DOHH2 (cell line): ENCODE results near the gene MAN1C1.

ENCODE experiments used
- H3F3A ChIP-seq: fragments of 200-600 bp; sonication (generic), shearing (Covaris generic); 2 replicates; pipeline ENCODE4 v1.6.0; 2016; ENCODE audit warnings: antibody characterized with exemption, mild to moderate bottlenecking; ENCODE audit not compliant: control insufficient read depth, insufficient read depth
- H3K27ac ChIP-seq: fragments of 200-600 bp; sonication (generic); 2 replicates; pipeline ENCODE4 v1.5.1; 2014; ENCODE audit warnings: low read depth, mild to moderate bottlenecking, low read length, moderate library complexity
- H3K27me3 ChIP-seq: fragments of 200-600 bp; sonication (generic); 2 replicates; pipeline ENCODE4 v1.6.1; 2014; ENCODE audit warnings: mild to moderate bottlenecking, low read length, mixed read lengths; ENCODE audit not compliant: control insufficient read depth
- H3K36me3 ChIP-seq: fragments of 200-600 bp; sonication (generic); 2 replicates; pipeline ENCODE4 v1.6.1; 2014; ENCODE audit warnings: mild to moderate bottlenecking, low read length, moderate library complexity, mixed read lengths; ENCODE audit not compliant: control insufficient read depth
- H3K4me1 ChIP-seq: fragments of 200-600 bp; sonication (generic); 2 replicates; pipeline ENCODE4 v1.6.1; 2014; ENCODE audit warnings: mild to moderate bottlenecking, low read length, mixed read lengths; ENCODE audit not compliant: control insufficient read depth
- H3K4me2 ChIP-seq: fragments of 200-600 bp; sonication (generic); 2 replicates; pipeline ENCODE4 v1.6.0; 2014; ENCODE audit warnings: mild to moderate bottlenecking, low read length, moderate library complexity
- H3K4me3 ChIP-seq: fragments of 200-600 bp; sonication (generic); 2 replicates; pipeline ENCODE4 v1.5.1; 2014; ENCODE audit warnings: mild to moderate bottlenecking, low read length, mixed read lengths
- H3K79me2 ChIP-seq: fragments of 200-600 bp; sonication (generic); 2 replicates; pipeline ENCODE4 v1.6.1; 2014; ENCODE audit warnings: mild to moderate bottlenecking, low read length, mixed read lengths; ENCODE audit not compliant: control insufficient read depth
- H3K9me2 ChIP-seq: fragments of 200-600 bp; sonication (generic); replicated peaks from 2 replicates; pipeline ENCODE4 v1.6.1; 2014; ENCODE audit warnings: mild to moderate bottlenecking, low read length, mixed read lengths; ENCODE audit not compliant: control insufficient read depth
- H3K9me3 ChIP-seq: fragments of 200-600 bp; sonication (generic); 2 replicates; pipeline ENCODE4 v1.6.1; 2014; ENCODE audit warnings: antibody characterized with exemption, low read length, mixed read lengths; ENCODE audit not compliant: control insufficient read depth, insufficient read depth
- H4K20me1 ChIP-seq: fragments of 200-600 bp; sonication (generic); 2 replicates; pipeline ENCODE4 v1.6.0; 2014; ENCODE audit warnings: low read depth, mild to moderate bottlenecking, antibody characterized with exemption, low read length, moderate library complexity; ENCODE audit not compliant: control insufficient read depth, insufficient read depth
- CTCF ChIP-seq: fragments of 200-600 bp; sonication (generic); IDR thresholded peaks from one replicate; pipeline ENCODE4 v1.5.1; 2014; ENCODE audit warnings: antibody characterized with exemption, mild to moderate bottlenecking, low read depth, low read length; ENCODE audit not compliant: poor library complexity, severe bottlenecking
- EZH2phosphoT487 ChIP-seq: fragments of 200-600 bp; sonication (generic); IDR thresholded peaks from 2 replicates; pipeline ENCODE4 v1.6.1; 2017; ENCODE audit warnings: borderline replicate concordance, mild to moderate bottlenecking, antibody characterized with exemption, low read length, moderate library complexity, mixed read lengths

MAN1C1 gene

GRCh38 chr1:25739341-25739740 is 122.8 kb downstream of the MAN1C1 start:
- no peak for TF ChIP-seq CTCF
- no peaks in the 10 kb centered on the region for H3K79me2 ChIP-seq
- H3K4me3 ChIP-seq: no peak overlapping the region
- H3K27me3 ChIP-seq: no peaks in the 10 kb centered on the region; the same call in 1 of the 2 replicates
- H3K4me2 ChIP-seq: no peak overlapping the region
- no peaks in the 10 kb centered on the region for H3K36me3 ChIP-seq
- H4K20me1 ChIP-seq: no peaks in the 10 kb centered on the region
- H3K9me3 ChIP-seq: no peaks in the 10 kb centered on the region
- no peaks in the 10 kb centered on the region for H3F3A ChIP-seq
- H3K9me2 ChIP-seq: no peaks in the 10 kb centered on the region
- H3K4me1 ChIP-seq: no peaks in the 10 kb centered on the region
- H3K27ac ChIP-seq: no peak overlapping the region

GRCh38 chr1:25740071-25740470 is 123.5 kb downstream of the MAN1C1 start:
- H3K4me3 ChIP-seq: no peak overlapping the region
- no peaks in the 10 kb centered on the region for H3K9me2 ChIP-seq
- H3K4me1 ChIP-seq: no peaks in the 10 kb centered on the region
- no peaks in the 10 kb centered on the region for H3F3A ChIP-seq
- no peaks in the 10 kb centered on the region for H4K20me1 ChIP-seq
- no peaks in the 10 kb centered on the region for H3K36me3 ChIP-seq
- no peaks in the 10 kb centered on the region for H3K9me3 ChIP-seq
- H3K27me3 ChIP-seq: no peaks in the 10 kb centered on the region; the same call in 1 of the 2 replicates
- H3K4me2 ChIP-seq: no peak overlapping the region
- no peaks in the 10 kb centered on the region for H3K79me2 ChIP-seq
- H3K27ac ChIP-seq: no peak overlapping the region
- TF ChIP-seq CTCF: no peak
- no peak for TF ChIP-seq EZH2phosphoT487

- H3K27ac ChIP-seq: no peak overlapping the region
- H3K27me3 ChIP-seq: no peaks in the 10 kb centered on the region
- H3K4me1 ChIP-seq: no peaks in the 10 kb centered on the region
- no peaks in the 10 kb centered on the region for H3K79me2 ChIP-seq
- no peaks in the 10 kb centered on the region for H3K36me3 ChIP-seq
- TF ChIP-seq CTCF (no peak), EZH2phosphoT487 (no peak)
- no peaks in the 10 kb centered on the region for H3K9me2 ChIP-seq
- H3K4me2 ChIP-seq: no peak overlapping the region
- H3F3A ChIP-seq: no peaks in the 10 kb centered on the region
- no peaks in the 10 kb centered on the region for H3K9me3 ChIP-seq
- H4K20me1 ChIP-seq: no peaks in the 10 kb centered on the region
- H3K4me3 ChIP-seq: no peak overlapping the region
Measured at GRCh38 chr1:25742316-25742715, 125.7 kb downstream of the MAN1C1 start.
